LNCaP clone FGC (cell line): ENCODE measurements around the gene UPF2.

Experiments
- DNase-seq: peaks from one replicate; pipeline ENCODE4 v3.0.0-alpha.2; 2011; ENCODE audit warnings: low read depth
- H3K4me3 ChIP-seq: 2 replicates; pipeline ENCODE4 v1.5.1; 2011; ENCODE audit warnings: mild to moderate bottlenecking, low read depth, low read length, control low read depth
- CTCF ChIP-seq: IDR thresholded peaks from 2 replicates; pipeline ENCODE4 v1.5.1; 2012; ENCODE audit warnings: mild to moderate bottlenecking; ENCODE audit not compliant: control insufficient read depth, insufficient read depth; ENCODE audit errors: extremely low read depth

Gene UPF2

DNA sequence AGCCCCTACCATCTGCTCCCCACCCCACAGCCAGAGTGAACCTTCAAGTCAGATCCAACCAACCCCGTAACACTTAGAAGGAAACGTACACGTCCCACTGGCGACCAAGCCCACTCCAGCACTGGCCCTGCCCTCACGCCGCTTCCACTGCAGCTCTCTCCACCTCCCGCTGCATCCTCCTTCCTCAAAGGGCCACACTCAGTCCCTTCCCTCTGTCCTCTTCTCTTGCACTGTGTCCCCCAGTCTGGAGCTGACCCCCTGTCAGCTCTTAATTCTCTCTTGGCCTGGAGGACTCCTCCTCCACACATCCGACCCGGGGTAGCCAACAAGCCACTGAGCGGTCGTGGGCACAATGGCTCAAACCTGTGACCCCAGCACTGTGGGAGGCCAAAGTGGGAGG is 133.6 kb downstream of the UPF2 start:
- H3K4me3 ChIP-seq: no peak overlapping the region
- TF ChIP-seq CTCF: no peak
- no peak for DNase-seq

GRCh38 chr10:11908536-11908935 is 134.1 kb downstream of the UPF2 start:
- no peak for TF ChIP-seq CTCF

DNA sequence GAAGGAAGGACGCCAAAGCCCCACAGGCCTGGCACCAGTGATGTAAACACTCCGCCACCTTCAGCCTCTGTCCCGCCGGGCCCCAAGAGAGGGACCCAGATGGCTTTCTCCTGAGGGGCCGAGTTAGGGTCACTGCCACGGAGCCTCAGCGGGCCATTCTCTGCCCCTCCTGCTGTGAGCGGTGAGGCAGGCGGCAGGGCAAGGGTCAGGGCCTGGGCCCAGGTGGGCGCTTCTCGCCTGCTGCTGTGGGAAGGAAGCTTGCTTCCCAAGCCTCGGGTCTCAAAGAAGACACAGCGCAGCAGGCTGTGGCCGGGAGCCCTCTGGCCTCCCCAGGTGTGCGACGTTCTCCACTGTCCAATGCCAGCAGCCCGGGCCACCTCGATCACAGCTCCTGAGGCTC is 134.7 kb downstream of the UPF2 start:
- TF ChIP-seq CTCF: no peak
- DNase-seq: no peak
- H3K4me3 ChIP-seq: no peak overlapping the region

More at GRCh38 chr10:11908536-11908935, 134.1 kb downstream of the UPF2 start:
- DNase-seq: no peak
- no peak overlapping the region for H3K4me3 ChIP-seq

DNA sequence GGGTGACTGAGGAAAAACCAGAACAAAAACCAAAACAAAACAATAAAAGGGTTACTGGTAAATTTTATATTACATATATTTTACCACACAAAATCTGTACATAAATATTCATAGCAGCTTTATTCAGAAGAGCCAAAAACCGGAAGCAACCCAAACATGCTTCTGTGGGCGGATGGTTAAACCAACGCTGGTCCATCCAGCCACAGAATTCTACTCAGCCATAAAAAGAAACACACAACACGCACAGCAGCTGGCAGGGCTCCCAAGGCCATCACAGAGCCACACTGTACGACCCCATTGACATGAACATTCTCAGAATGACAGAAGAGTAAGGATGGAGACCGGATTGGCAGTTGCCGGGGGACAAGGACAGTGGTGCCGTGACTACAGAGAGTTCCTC is 135.9 kb downstream of the UPF2 start:
- TF ChIP-seq CTCF: no peak
- no peak overlapping the region for H3K4me3 ChIP-seq
- no peak for DNase-seq

- no peak overlapping the region for H3K4me3 ChIP-seq
- no peak for DNase-seq
- no peak for TF ChIP-seq CTCF
Observed at GRCh38 chr10:11902646-11903045, 140.0 kb downstream of the UPF2 start.

DNA sequence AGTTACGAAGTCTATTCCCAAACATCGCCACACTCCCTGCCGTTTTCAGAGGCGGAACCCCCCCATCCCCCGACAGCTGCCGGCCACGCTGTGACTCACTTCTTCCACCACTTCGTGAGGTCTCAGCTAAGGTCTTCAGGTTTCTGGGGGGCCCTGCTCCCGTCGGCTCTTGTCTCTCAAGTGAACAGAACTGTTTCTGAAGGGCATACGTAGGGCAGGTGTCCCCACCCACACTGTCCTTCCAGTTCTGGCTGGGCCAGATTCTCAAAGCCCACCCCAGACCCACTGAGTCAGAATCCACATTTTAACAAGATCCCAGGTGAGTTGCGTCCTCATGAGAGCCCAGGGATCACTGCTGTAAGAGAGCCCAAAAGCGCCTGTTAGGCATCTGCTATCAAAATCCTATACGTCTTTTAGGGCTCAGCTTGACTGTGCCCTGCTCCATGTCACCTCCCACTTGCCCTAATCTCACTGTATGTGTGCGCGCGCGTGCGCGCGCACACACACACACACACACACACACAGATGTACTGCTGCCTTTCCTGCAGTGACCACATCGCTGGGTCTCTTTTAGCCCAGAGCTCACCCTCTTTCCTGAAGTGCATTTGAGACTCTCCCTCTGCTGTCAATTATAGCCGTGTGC is 140.7 kb downstream of the UPF2 start:
- H3K4me3 ChIP-seq: no peak overlapping the region

More for the DNA sequence above, 140.7 kb downstream of the UPF2 start:
- TF ChIP-seq CTCF: no peak
- no peak for DNase-seq
